HuH-7.5 (cell line): Measurements from ENCODE around the gene ACAT2.
"Not testable (repeated sequence)": the region's sequence is repeated elsewhere in the genome, so short reads cannot be mapped to it uniquely, and the experiment has no call there.

Experiments
- DNase-seq: peaks from one replicate; pipeline ENCODE4 v3.0.0; 2011; ENCODE audit warnings: low spot score

The ACAT2 gene

GRCh38 chr6:159730332-159730676 lies 31.5 kb upstream of the ACAT2 start:
- no peak for DNase-seq

GRCh38 chr6:159732550-159732949 lies 29.3 kb upstream of the ACAT2 start:
- not testable (repeated sequence) for DNase-seq

- DNase-seq: not testable (repeated sequence)
Observed at GRCh38 chr6:159733395-159733794, 28.4 kb upstream of the ACAT2 start.

- no peak for DNase-seq
Observed at GRCh38 chr6:159736908-159737307, 24.9 kb upstream of the ACAT2 start.

- no peak for DNase-seq
Observed at GRCh38 chr6:159739341-159739740, 22.5 kb upstream of the ACAT2 start.

- no peak for DNase-seq
Observed at GRCh38 chr6:159742165-159742564, 19.7 kb upstream of the ACAT2 start.

- no peak for DNase-seq
Observed at GRCh38 chr6:159745081-159745480, 16.8 kb upstream of the ACAT2 start.

GRCh38 chr6:159746759-159747158 lies 15.1 kb upstream of the ACAT2 start:
- DNase-seq: no peak

- DNase-seq: not testable (repeated sequence)
Observed at GRCh38 chr6:159748127-159748526, 13.7 kb upstream of the ACAT2 start.

GRCh38 chr6:159751448-159751847 lies 10.4 kb upstream of the ACAT2 start:
- no peak for DNase-seq

- no peak for DNase-seq
Observed at GRCh38 chr6:159753081-159753872, 8.6 kb upstream of the ACAT2 start.

- DNase-seq: no peak
Observed at GRCh38 chr6:159754401-159754800, 7.4 kb upstream of the ACAT2 start.

- no peak for DNase-seq
Observed at GRCh38 chr6:159754959-159755914, 6.6 kb upstream of the ACAT2 start.

- no peak for DNase-seq
Observed at GRCh38 chr6:159756508-159756907, 5.3 kb upstream of the ACAT2 start.

GRCh38 chr6:159758031-159759001 lies 3.5 kb upstream of the ACAT2 start:
- DNase-seq: no peak

GRCh38 chr6:159759645-159760044 lies 2.2 kb upstream of the ACAT2 start:
- no peak for DNase-seq

GRCh38 chr6:159760602-159761057 lies 1.2 kb upstream of the ACAT2 start:
- DNase-seq: no peak

- no peak for DNase-seq
Observed at GRCh38 chr6:159761129-159761872, 544 bp upstream of the ACAT2 start.

- DNase-seq: peak; percentile 36
Observed at GRCh38 chr6:159762681-159763293, 942 bp downstream of the ACAT2 start.

GRCh38 chr6:159766906-159767305 lies 5.1 kb downstream of the ACAT2 start:
- no peak for DNase-seq

- no peak for DNase-seq
Observed at GRCh38 chr6:159769470-159769869, 7.6 kb downstream of the ACAT2 start.
